SK-N-SH treated with all-trans-retinoic acid at 6 μM for 48 hours (cell line): ENCODE results near the gene LANCL3.

ENCODE experiments used
- ATAC-seq: fragments of 200-7000 bp; cut with Tn5 transposase; 3 replicates; pipeline ENCODE4 v1.9.1; 2020; ENCODE audit warnings: mild to moderate bottlenecking, moderate library complexity
- ARNTL ChIP-seq: fragments of 450-650 bp; formaldehyde crosslinking; IDR thresholded peaks from 2 replicates; pipeline ENCODE4 v1.5.0; 2020; ENCODE audit warnings: low read depth, mild to moderate bottlenecking, moderate library complexity, borderline replicate concordance
- BACH2 ChIP-seq: fragments of 250-450 bp; sonication (Bioruptor Pico); IDR thresholded peaks from 2 replicates; pipeline ENCODE4 v1.9.0; 2021; ENCODE audit warnings: mild to moderate bottlenecking, borderline replicate concordance
- CREB5 ChIP-seq: fragments of 250-450 bp; sonication (Bioruptor Pico); IDR thresholded peaks from 2 replicates; pipeline ENCODE4 v1.5.1; 2020; ENCODE audit warnings: low read depth, mild to moderate bottlenecking, moderate library complexity
- GLIS3 ChIP-seq: fragments of 250-450 bp; sonication (Bioruptor Pico); IDR thresholded peaks from 2 replicates; pipeline ENCODE4 v1.5.0; 2020; ENCODE audit warnings: mild to moderate bottlenecking, moderate library complexity
- ISL1 ChIP-seq: fragments of 250-450 bp; sonication (Bioruptor Pico); IDR thresholded peaks from 2 replicates; pipeline ENCODE4 v2.1.2; 2022; ENCODE audit warnings: mild to moderate bottlenecking, moderate library complexity
- OSR1 ChIP-seq: fragments of 250-450 bp; sonication (Bioruptor Pico); IDR thresholded peaks from 2 replicates; pipeline ENCODE4 v1.8.0; 2022; ENCODE audit warnings: moderate library complexity, mild to moderate bottlenecking, inconsistent platforms
- PATZ1 ChIP-seq: fragments of 250-450 bp; sonication (Bioruptor Pico); IDR thresholded peaks from 2 replicates; pipeline ENCODE4 v1.8.0; 2020; ENCODE audit warnings: mild to moderate bottlenecking, moderate library complexity, borderline replicate concordance
- POU6F1 ChIP-seq: fragments of 250-450 bp; sonication (Bioruptor Pico); IDR thresholded peaks from 2 replicates; pipeline ENCODE4 v1.8.0; 2021; ENCODE audit warnings: low read depth, mild to moderate bottlenecking, moderate library complexity, borderline replicate concordance
- PPARA ChIP-seq: fragments of 250-450 bp; sonication (Bioruptor Pico); IDR thresholded peaks from 2 replicates; pipeline ENCODE4 v1.5.0; 2020; ENCODE audit warnings: mild to moderate bottlenecking, borderline replicate concordance
- RARB ChIP-seq: fragments of 250-450 bp; sonication (Bioruptor Pico); IDR thresholded peaks from 2 replicates; pipeline ENCODE4 v1.8.0; 2021; ENCODE audit warnings: mild to moderate bottlenecking, moderate library complexity
- SNAI2 ChIP-seq: fragments of 250-450 bp; sonication (Bioruptor Pico); IDR thresholded peaks from 2 replicates; pipeline ENCODE4 v1.5.0; 2020; ENCODE audit warnings: mild to moderate bottlenecking, moderate library complexity
- TCF4 ChIP-seq: fragments of 250-450 bp; sonication (Bioruptor Pico); IDR thresholded peaks from 2 replicates; pipeline ENCODE4 v1.8.0; 2021; ENCODE audit warnings: mild to moderate bottlenecking, moderate library complexity, borderline replicate concordance
- TOX ChIP-seq: fragments of 250-450 bp; sonication (Bioruptor Pico); IDR thresholded peaks from 2 replicates; pipeline ENCODE4 v1.8.0; 2021; ENCODE audit warnings: mild to moderate bottlenecking, moderate library complexity, borderline replicate concordance
- TSHZ2 ChIP-seq: fragments of 250-450 bp; sonication (Bioruptor Pico); IDR thresholded peaks from 2 replicates; pipeline ENCODE4 v1.5.0; 2020; ENCODE audit warnings: mild to moderate bottlenecking, moderate library complexity
- ZC3H10 ChIP-seq: fragments of 250-450 bp; sonication (Bioruptor Pico); IDR thresholded peaks from 2 replicates; pipeline ENCODE4 v1.5.1; 2021; ENCODE audit warnings: mild to moderate bottlenecking, moderate library complexity
- ZFP3 ChIP-seq: fragments of 250-450 bp; sonication (Bioruptor Pico); IDR thresholded peaks from 2 replicates; pipeline ENCODE4 v1.5.0; 2020; ENCODE audit warnings: mild to moderate bottlenecking, moderate library complexity
- ZFP30 ChIP-seq: fragments of 450-650 bp; formaldehyde crosslinking; IDR thresholded peaks from 2 replicates; pipeline ENCODE4 v1.5.0; 2022; ENCODE audit warnings: mild to moderate bottlenecking, moderate library complexity
- ZNF565 ChIP-seq: fragments of 450-650 bp; formaldehyde crosslinking; conservative IDR thresholded peaks from 2 replicates; pipeline ENCODE4 v1.5.0; 2020; ENCODE audit warnings: low read depth, mild to moderate bottlenecking, moderate library complexity
- ZNF70 ChIP-seq: fragments of 450-650 bp; formaldehyde crosslinking; IDR thresholded peaks from 2 replicates; pipeline ENCODE4 v1.5.0; 2020; ENCODE audit warnings: mild to moderate bottlenecking, moderate library complexity
- ZNF8 ChIP-seq: fragments of 450-650 bp; formaldehyde crosslinking; IDR thresholded peaks from 2 replicates; pipeline ENCODE4 v1.5.0; 2020; ENCODE audit warnings: mild to moderate bottlenecking, moderate library complexity

LANCL3 gene

GRCh38 chrX:37711991-37712390 is 140.5 kb downstream of the LANCL3 start:
- TF ChIP-seq POU6F1 (CRISPR knock-in tag) (no peak), GLIS3 (CRISPR knock-in tag) (no peak), ZNF8 (CRISPR knock-in tag) (no peak), ZNF70 (CRISPR knock-in tag) (no peak), TSHZ2 (CRISPR knock-in tag) (no peak), SNAI2 (CRISPR knock-in tag) (no peak), PATZ1 (CRISPR knock-in tag) (no peak), ARNTL (CRISPR knock-in tag) (no peak), BACH2 (no peak), ZFP3 (CRISPR knock-in tag) (no peak), TCF4 (CRISPR knock-in tag) (no peak), CREB5 (no peak), ZC3H10 (CRISPR knock-in tag) (no peak)

GRCh38 chrX:37712458-37712857 is 141.0 kb downstream of the LANCL3 start:
- TF ChIP-seq ISL1 (CRISPR knock-in tag) (no peak), TOX (CRISPR knock-in tag) (no peak), ZNF70 (CRISPR knock-in tag) (no peak), PATZ1 (CRISPR knock-in tag) (no peak), OSR1 (CRISPR knock-in tag) (no peak), RARB (CRISPR knock-in tag) (no peak), POU6F1 (CRISPR knock-in tag) (no peak), SNAI2 (CRISPR knock-in tag) (no peak)
- no peak for ATAC-seq

More at GRCh38 chrX:37711991-37712390, 140.5 kb downstream of the LANCL3 start:
- no peak for ATAC-seq

GRCh38 chrX:37714479-37714878 is 143.0 kb downstream of the LANCL3 start:
- no peak for ATAC-seq
- TF ChIP-seq ZNF70 (CRISPR knock-in tag) (no peak), PATZ1 (CRISPR knock-in tag) (no peak), ZC3H10 (CRISPR knock-in tag) (no peak), ZFP30 (CRISPR knock-in tag) (no peak), TSHZ2 (CRISPR knock-in tag) (no peak), GLIS3 (CRISPR knock-in tag) (no peak), ZNF565 (no peak), ZNF8 (CRISPR knock-in tag) (no peak), PPARA (CRISPR knock-in tag) (no peak)
